ENCODE data around the gene EP400. TPM values are rescaled to one million over a fixed set of nuclear protein-coding genes. Genes with fewer than 3 reads are reported as not detected.

EP400 gene
- total and polyA plus RNA-seq, 9 of the 15 experiments (the other 6 are each of a cell fraction or from before 2014, with no cell fraction given) = 4.5 to 58.0 (median 7.0) TPM

GRCh38 chr12:131913666-131914065 is 36.1 kb upstream of the EP400 start:
- CTCF ChIA-PET (ENCODE audit: low intra/inter-chr PET ratio) = no interaction called here
- H3K79me2 ChIP-seq (ENCODE audit: control insufficient read depth, insufficient read depth, low read length) = no peaks in the 10 kb centered on the region
- no peak for ATAC-seq
- in situ Hi-C loops (cut with MboI) = no loop called here
- no peaks in the 10 kb centered on the region for H3K9me1 ChIP-seq (ENCODE audit: control insufficient read depth, insufficient read depth, low read length)
- H3K36me3 ChIP-seq (ENCODE audit: control insufficient read depth, insufficient read depth, low read length) = peaks cover 24% of the 10 kb centered on the region; the same call in 2 of the 3 replicates
- H4K20me1 ChIP-seq (replicated peaks; ENCODE audit: control insufficient read depth, insufficient read depth, low read length) = no peaks in the 10 kb centered on the region
- no peaks in the 10 kb centered on the region for H3K9me3 ChIP-seq (replicated peaks; ENCODE audit: control insufficient read depth, insufficient read depth, low read depth, low read length)
- TF ChIP-seq RBFOX2 (IDR thresholded peaks at IDR 0.05; ENCODE audit: low read depth, low read length) (0 out of 2 replicates have a peak, but pooled peaks have one; percentile 0), HOMEZ (CRISPR knock-in tag; IDR thresholded peaks at IDR 0.05) (no peak)
- H3K27ac ChIP-seq (ENCODE audit: extremely low read depth, low read depth, low read length) = no peak overlapping the region
- no peaks in the 10 kb centered on the region for H3K27me3 ChIP-seq (ENCODE audit: control insufficient read depth in 2 of 2, insufficient read depth in 2 of 2, low read length in 2 of 2)
- no peak for DNase-seq (ENCODE audit: extremely low read depth in 1 of 4, low spot score in 3 of 4)
- intact Hi-C loops (cut with micrococcal nuclease) = no loop called here
- FAIRE-seq = no peak
- H3K9ac ChIP-seq (ENCODE audit: insufficient read depth in 1 of 2, low read depth in 2 of 2, low read length in 2 of 2) = no peak overlapping the region; a peak in 1 of 4 replicates
- BruUV-seq (replicated peaks) = no TSS peak
- no peak overlapping the region for H2AFZ ChIP-seq (ENCODE audit: low read depth, low read length)
- no peak overlapping the region for H3K4me2 ChIP-seq (ENCODE audit: insufficient read depth, low read length)
- POLR2A ChIA-PET = interaction anchor here (0.6 kb wide), 1 partner anchor 49 kb away, joined by 3 read pairs; no protein-coding TSS in a partner anchor
- peaks cover 0 to 31% of the 10 kb centered on the region in 2 experiments; a peak in 2 of 5 replicates for H3K4me1 ChIP-seq (replicated peaks in 1 of 2; ENCODE audit: control insufficient read depth in 2 of 2, insufficient read depth in 2 of 2, low read length in 2 of 2)
- WGBS (ENCODE audit: insufficient coverage, low coverage, missing lambda C conversion rate) = 96% methylated on average over 3 of the region's 8 CpGs
- H3K4me3 ChIP-seq = no peak overlapping the region

- FAIRE-seq = no peak
- in situ Hi-C loops (cut with MboI) = no loop called here
Observed at GRCh38 chr12:131914179-131914702, 35.5 kb upstream of the EP400 start.

More at GRCh38 chr12:131914179-131914702, 35.5 kb upstream of the EP400 start:
- Histone ChIP-seq H4K20me1 (replicated peaks; ENCODE audit: control insufficient read depth, insufficient read depth, low read length) (no peaks in the 10 kb centered on the region), H3K79me2 (ENCODE audit: control insufficient read depth, insufficient read depth, low read length) (no peaks in the 10 kb centered on the region), H3K9me1 (ENCODE audit: control insufficient read depth, insufficient read depth, low read length) (no peaks in the 10 kb centered on the region), H3K9me3 (replicated peaks; ENCODE audit: control insufficient read depth, insufficient read depth, low read depth, low read length) (no peaks in the 10 kb centered on the region), H3K9ac (ENCODE audit: insufficient read depth in 1 of 2, low read depth in 2 of 2, low read length in 2 of 2) (no peak overlapping the region; a peak in 1 of 4 replicates), H3K27me3 (ENCODE audit: control insufficient read depth in 2 of 2, insufficient read depth in 2 of 2, low read length in 2 of 2) (no peaks in the 10 kb centered on the region), H3K36me3 (ENCODE audit: control insufficient read depth, insufficient read depth, low read length) (peaks cover 24% of the 10 kb centered on the region; the same call in 2 of the 3 replicates), H3K4me3 (no peak overlapping the region), H3K27ac (ENCODE audit: extremely low read depth, low read depth, low read length) (no peak overlapping the region), H3K4me1 (replicated peaks in 1 of 2; ENCODE audit: control insufficient read depth in 2 of 2, insufficient read depth in 2 of 2, low read length in 2 of 2) (peaks cover 0 to 31% of the 10 kb centered on the region in 2 experiments; a peak in 2 of 5 replicates), H2AFZ (ENCODE audit: low read depth, low read length) (no peak overlapping the region), H3K4me2 (ENCODE audit: insufficient read depth, low read length) (no peak overlapping the region)
- WGBS (ENCODE audit: insufficient coverage, low coverage, missing lambda C conversion rate) = 89% methylated on average over 13 of the region's 14 CpGs
- POLR2A ChIA-PET = interaction anchor here (0.6 kb wide), 1 partner anchor 49 kb away, joined by 3 read pairs; no protein-coding TSS in a partner anchor
- intact Hi-C loops (cut with micrococcal nuclease) = no loop called here
- ATAC-seq (no peak), DNase-seq (ENCODE audit: extremely low read depth in 1 of 4, low spot score in 3 of 4) (no peak)
- BruUV-seq (replicated peaks) = no TSS peak
- CTCF ChIA-PET (ENCODE audit: low intra/inter-chr PET ratio) = no interaction called here
- no peak for TF ChIP-seq NR2C2 (CRISPR knock-in tag; IDR thresholded peaks at IDR 0.05)
- no peak for TF ChIP-seq NR2C2 (tag; IDR thresholded peaks at IDR 0.05)
- TF ChIP-seq RBFOX2 (IDR thresholded peaks at IDR 0.05; ENCODE audit: low read depth, low read length) = 0 out of 2 replicates have a peak, but pooled peaks have one; percentile 5
